HEK293T (cell line): Measurements from ENCODE around the gene HTT.

ENCODE experiments used
- BHLHE40 ChIP-seq: fragments of 450-650 bp; IDR thresholded peaks from 2 replicates; pipeline ENCODE4 v1.6.1; 2016; ENCODE audit warnings: mild to moderate bottlenecking, moderate library complexity, borderline replicate concordance
- FOXK2 ChIP-seq: fragments of 450-650 bp; IDR thresholded peaks from 2 replicates; pipeline ENCODE4 v1.6.1; 2016; ENCODE audit warnings: mild to moderate bottlenecking
- FOXM1 ChIP-seq: fragments of 450-650 bp; IDR thresholded peaks from 2 replicates; pipeline ENCODE4 v1.6.1; 2017; ENCODE audit warnings: mild to moderate bottlenecking, borderline replicate concordance
- L3MBTL2 ChIP-seq: fragments of 450-650 bp; conservative IDR thresholded peaks from 2 replicates; pipeline ENCODE4 v1.6.1; 2016; ENCODE audit warnings: mild to moderate bottlenecking
- NFRKB ChIP-seq: fragments of 450-650 bp; IDR thresholded peaks from 2 replicates; pipeline ENCODE4 v1.6.1; 2016; ENCODE audit warnings: mild to moderate bottlenecking, moderate library complexity
- SP1 ChIP-seq: fragments of 450-650 bp; IDR thresholded peaks from 2 replicates; pipeline ENCODE4 v1.6.1; 2017
- SUZ12 ChIP-seq: fragments of 450-650 bp; IDR thresholded peaks from 2 replicates; pipeline ENCODE4 v1.6.1; 2016; ENCODE audit warnings: mild to moderate bottlenecking
- TARDBP ChIP-seq: fragments of 450-650 bp; IDR thresholded peaks from 2 replicates; pipeline ENCODE4 v1.6.1; 2016

GRCh38 chr4:3201718-3202702, 127.5 kb downstream of the HTT start:
- TF ChIP-seq L3MBTL2 (no peak), FOXK2 (no peak), TARDBP (no peak), NFRKB (no peak), SUZ12 (no peak), SP1 (no peak), FOXM1 (no peak), BHLHE40 (no peak)
